HG03378 (cell line): ENCODE measurements around the gene PRODH.
"Not testable (repeated sequence)": the region's sequence is repeated elsewhere in the genome, so short reads cannot be mapped to it uniquely, and the experiment has no call there.

Source experiments
- ATAC-seq: cut with Tn5 transposase; IDR thresholded peaks from one replicate; pipeline ENCODE4 v1.9.1; 2021; ENCODE audit warnings: mild to moderate bottlenecking, moderate library complexity; ENCODE audit not compliant: unreplicated experiment

Gene PRODH

GRCh38 chr22:18968011-18968749 lies 32.1 kb upstream of the PRODH start:
- no peak for ATAC-seq

- not testable (repeated sequence) for ATAC-seq
Observed at GRCh38 chr22:18967391-18968010, 31.4 kb upstream of the PRODH start.

GRCh38 chr22:18966748-18967147 lies 30.7 kb upstream of the PRODH start:
- ATAC-seq, result no peak

- ATAC-seq, result no peak
Observed at GRCh38 chr22:18965526-18966421, 29.7 kb upstream of the PRODH start.

GRCh38 chr22:18964501-18965265 lies 28.6 kb upstream of the PRODH start:
- ATAC-seq, result not testable (repeated sequence)

- ATAC-seq, result not testable (repeated sequence)
Observed at GRCh38 chr22:18964051-18964450, 28.0 kb upstream of the PRODH start.

GRCh38 chr22:18962308-18962635 lies 26.2 kb upstream of the PRODH start:
- ATAC-seq, result no peak

- ATAC-seq, result not testable (repeated sequence)
Observed at GRCh38 chr22:18961632-18962307, 25.7 kb upstream of the PRODH start.

GRCh38 chr22:18961201-18961600 lies 25.1 kb upstream of the PRODH start:
- not testable (repeated sequence) for ATAC-seq

GRCh38 chr22:18960166-18960820 lies 24.2 kb upstream of the PRODH start:
- ATAC-seq, result not testable (repeated sequence)

- not testable (repeated sequence) for ATAC-seq
Observed at GRCh38 chr22:18959741-18960140, 23.6 kb upstream of the PRODH start.

GRCh38 chr22:18959266-18959665 lies 23.2 kb upstream of the PRODH start:
- not testable (repeated sequence) for ATAC-seq

- ATAC-seq, result not testable (repeated sequence)
Observed at GRCh38 chr22:18958738-18959137, 22.6 kb upstream of the PRODH start.

GRCh38 chr22:18958321-18958705 lies 22.2 kb upstream of the PRODH start:
- not testable (repeated sequence) for ATAC-seq

- ATAC-seq, result not testable (repeated sequence)
Observed at GRCh38 chr22:18957621-18958320, 21.7 kb upstream of the PRODH start.

- not testable (repeated sequence) for ATAC-seq
Observed at GRCh38 chr22:18956956-18957355, 20.9 kb upstream of the PRODH start.

GRCh38 chr22:18956121-18956895 lies 20.2 kb upstream of the PRODH start:
- ATAC-seq, result not testable (repeated sequence)

- ATAC-seq, result no peak
Observed at GRCh38 chr22:18955696-18956095, 19.6 kb upstream of the PRODH start.
